ENCODE data around the gene COG1.

DNA sequence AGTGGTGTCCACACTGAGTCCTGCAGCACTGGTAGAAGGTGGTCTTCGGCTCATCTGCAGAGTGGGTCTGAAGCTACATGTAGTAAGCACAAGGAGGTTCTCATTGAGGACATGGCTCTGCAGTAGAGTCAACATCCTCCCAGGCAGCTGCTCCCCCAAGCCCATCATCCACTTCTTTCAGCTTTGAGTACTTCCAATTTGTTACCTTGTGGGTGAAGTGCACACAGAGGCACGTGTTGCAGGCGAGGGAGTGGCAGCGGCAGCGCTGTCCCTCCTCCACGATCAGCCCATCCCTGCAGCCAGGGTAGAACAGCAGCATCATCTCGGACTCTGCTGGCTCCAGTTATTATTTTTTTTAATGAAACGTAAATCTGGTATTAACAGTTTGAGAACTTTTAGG, 29.8 kb upstream of the COG1 start:
- TF ChIP-seq, protein P1, sequence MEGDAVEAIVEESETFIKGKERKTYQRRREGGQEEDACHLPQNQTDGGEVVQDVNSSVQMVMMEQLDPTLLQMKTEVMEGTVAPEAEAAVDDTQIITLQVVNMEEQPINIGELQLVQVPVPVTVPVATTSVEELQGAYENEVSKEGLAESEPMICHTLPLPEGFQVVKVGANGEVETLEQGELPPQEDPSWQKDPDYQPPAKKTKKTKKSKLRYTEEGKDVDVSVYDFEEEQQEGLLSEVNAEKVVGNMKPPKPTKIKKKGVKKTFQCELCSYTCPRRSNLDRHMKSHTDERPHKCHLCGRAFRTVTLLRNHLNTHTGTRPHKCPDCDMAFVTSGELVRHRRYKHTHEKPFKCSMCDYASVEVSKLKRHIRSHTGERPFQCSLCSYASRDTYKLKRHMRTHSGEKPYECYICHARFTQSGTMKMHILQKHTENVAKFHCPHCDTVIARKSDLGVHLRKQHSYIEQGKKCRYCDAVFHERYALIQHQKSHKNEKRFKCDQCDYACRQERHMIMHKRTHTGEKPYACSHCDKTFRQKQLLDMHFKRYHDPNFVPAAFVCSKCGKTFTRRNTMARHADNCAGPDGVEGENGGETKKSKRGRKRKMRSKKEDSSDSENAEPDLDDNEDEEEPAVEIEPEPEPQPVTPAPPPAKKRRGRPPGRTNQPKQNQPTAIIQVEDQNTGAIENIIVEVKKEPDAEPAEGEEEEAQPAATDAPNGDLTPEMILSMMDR (conservative IDR thresholded peaks at IDR 0.05; ENCODE audit: low read depth, low read length): no peak
- no peak for TF ChIP-seq EZH2 (IDR thresholded peaks at IDR 0.05; ENCODE audit: low read length, unreplicated experiment)
- TF ChIP-seq EZH2phosphoT487 (IDR thresholded peaks at IDR 0.05; ENCODE audit: borderline replicate concordance, low read length): no peak
